GM12878 (cell line): ENCODE results near the gene CLDN5. TPM values are rescaled to one million over a fixed set of nuclear protein-coding genes. Genes with fewer than 3 reads are reported as not detected.

Experiments used
- CHD4 ChIP-seq: fragments of 200-600 bp; sonication (generic); IDR thresholded peaks from 2 replicates; pipeline ENCODE4 v1.6.1; 2016; ENCODE audit warnings: mild to moderate bottlenecking
- TCF7 ChIP-seq: IDR thresholded peaks from 2 replicates; pipeline ENCODE4 v1.6.1; 2014; ENCODE audit warnings: antibody characterized with exemption, borderline replicate concordance
- polyA plus RNA-seq, 11 experiments: library from polyadenylated mRNA; depleted of rRNA in 4 of 11; unstranded in 6 of 11; stranded (reverse) in 5 of 11; fragments of >200 nt; fragmentation: Nextera tagmentation in 4 of 11; fragmentation: Illumina TruSeq in 1 of 11; extraction: Ambion mirVana in 4 of 11; extraction: Trizol in 1 of 11; gene quantifications; 1 replicate in 1 of 11; 2 replicates in 10 of 11; pipeline versions ENCODE4 v1.2.1 to v1.2.3, GENCODE V29; 2011 to 2016; ENCODE audit warnings: inconsistent platforms in 2 of 11, missing spikeins in 2 of 11, low read depth in 1 of 11
- total RNA-seq, 4 experiments: library from RNA; depleted of rRNA in 3 of 4; stranded (reverse); fragments of >200 nt in 3 of 4; fragmentation: Illumina TruSeq in 1 of 4; extraction: Trizol in 1 of 4; gene quantifications; 2 replicates each; pipeline versions ENCODE4 v1.2.1 to v1.2.3, GENCODE V29; 2013 to 2021
- TF ChIP-seq, protein P1 (sequence below): fragments of 450-650 bp; IDR thresholded peaks from 2 replicates; pipeline ENCODE4 v1.6.1; 2017; ENCODE audit warnings: mild to moderate bottlenecking, moderate library complexity
- TF ChIP-seq, protein P2 (sequence below): fragments of 150-350 bp; IDR thresholded peaks from 2 replicates; pipeline ENCODE4 v1.6.1; 2014; ENCODE audit warnings: mild to moderate bottlenecking, low read depth, low read length
- TF ChIP-seq, protein P3 (sequence below): fragments of 450-650 bp; IDR thresholded peaks from 2 replicates; pipeline ENCODE4 v1.6.1; 2017; ENCODE audit warnings: borderline replicate concordance

The CLDN5 gene
- total and polyA plus RNA-seq, 10 of the 15 experiments (the other 5 are each of a cell fraction or from before 2014, with no cell fraction given) = 0.15 TPM; not detected in 9

DNA sequence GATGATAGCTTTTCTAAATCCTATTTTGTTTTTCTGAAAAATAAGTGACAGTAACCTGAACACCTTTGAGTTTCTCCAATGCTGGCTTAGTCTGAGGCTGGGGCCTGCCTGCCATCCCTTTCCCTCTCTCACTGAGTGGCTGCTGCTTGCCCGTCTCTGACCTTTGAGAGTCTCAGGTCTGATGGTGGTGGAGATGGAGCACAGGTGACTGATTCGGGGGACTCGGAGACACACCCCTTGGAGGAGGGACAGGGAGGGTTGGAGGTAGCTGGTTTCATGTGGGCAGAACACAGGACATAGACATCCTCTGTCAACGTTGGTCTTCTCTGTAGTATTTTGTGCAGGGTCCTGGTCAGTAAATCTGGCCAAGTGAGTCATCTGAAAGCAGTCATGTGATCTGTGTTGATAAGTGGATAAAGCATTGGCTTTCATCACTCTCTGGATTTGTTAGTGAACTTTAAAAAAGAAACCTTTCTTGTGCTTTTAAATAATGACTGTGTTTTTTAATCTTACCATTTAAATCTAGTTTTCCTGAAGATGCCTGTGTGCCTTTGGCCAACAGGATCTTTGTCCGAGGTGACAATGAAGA is 47.1 kb upstream of the CLDN5 start (continued):
- TF ChIP-seq, protein P1, sequence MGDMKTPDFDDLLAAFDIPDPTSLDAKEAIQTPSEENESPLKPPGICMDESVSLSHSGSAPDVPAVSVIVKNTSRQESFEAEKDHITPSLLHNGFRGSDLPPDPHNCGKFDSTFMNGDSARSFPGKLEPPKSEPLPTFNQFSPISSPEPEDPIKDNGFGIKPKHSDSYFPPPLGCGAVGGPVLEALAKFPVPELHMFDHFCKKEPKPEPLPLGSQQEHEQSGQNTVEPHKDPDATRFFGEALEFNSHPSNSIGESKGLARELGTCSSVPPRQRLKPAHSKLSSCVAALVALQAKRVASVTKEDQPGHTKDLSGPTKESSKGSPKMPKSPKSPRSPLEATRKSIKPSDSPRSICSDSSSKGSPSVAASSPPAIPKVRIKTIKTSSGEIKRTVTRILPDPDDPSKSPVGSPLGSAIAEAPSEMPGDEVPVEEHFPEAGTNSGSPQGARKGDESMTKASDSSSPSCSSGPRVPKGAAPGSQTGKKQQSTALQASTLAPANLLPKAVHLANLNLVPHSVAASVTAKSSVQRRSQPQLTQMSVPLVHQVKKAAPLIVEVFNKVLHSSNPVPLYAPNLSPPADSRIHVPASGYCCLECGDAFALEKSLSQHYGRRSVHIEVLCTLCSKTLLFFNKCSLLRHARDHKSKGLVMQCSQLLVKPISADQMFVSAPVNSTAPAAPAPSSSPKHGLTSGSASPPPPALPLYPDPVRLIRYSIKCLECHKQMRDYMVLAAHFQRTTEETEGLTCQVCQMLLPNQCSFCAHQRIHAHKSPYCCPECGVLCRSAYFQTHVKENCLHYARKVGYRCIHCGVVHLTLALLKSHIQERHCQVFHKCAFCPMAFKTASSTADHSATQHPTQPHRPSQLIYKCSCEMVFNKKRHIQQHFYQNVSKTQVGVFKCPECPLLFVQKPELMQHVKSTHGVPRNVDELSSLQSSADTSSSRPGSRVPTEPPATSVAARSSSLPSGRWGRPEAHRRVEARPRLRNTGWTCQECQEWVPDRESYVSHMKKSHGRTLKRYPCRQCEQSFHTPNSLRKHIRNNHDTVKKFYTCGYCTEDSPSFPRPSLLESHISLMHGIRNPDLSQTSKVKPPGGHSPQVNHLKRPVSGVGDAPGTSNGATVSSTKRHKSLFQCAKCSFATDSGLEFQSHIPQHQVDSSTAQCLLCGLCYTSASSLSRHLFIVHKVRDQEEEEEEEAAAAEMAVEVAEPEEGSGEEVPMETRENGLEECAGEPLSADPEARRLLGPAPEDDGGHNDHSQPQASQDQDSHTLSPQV = no peak
- no peak for TF ChIP-seq CHD4
- TF ChIP-seq, protein P2, sequence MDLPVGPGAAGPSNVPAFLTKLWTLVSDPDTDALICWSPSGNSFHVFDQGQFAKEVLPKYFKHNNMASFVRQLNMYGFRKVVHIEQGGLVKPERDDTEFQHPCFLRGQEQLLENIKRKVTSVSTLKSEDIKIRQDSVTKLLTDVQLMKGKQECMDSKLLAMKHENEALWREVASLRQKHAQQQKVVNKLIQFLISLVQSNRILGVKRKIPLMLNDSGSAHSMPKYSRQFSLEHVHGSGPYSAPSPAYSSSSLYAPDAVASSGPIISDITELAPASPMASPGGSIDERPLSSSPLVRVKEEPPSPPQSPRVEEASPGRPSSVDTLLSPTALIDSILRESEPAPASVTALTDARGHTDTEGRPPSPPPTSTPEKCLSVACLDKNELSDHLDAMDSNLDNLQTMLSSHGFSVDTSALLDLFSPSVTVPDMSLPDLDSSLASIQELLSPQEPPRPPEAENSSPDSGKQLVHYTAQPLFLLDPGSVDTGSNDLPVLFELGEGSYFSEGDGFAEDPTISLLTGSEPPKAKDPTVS = no peak
- no peak for TF ChIP-seq TCF7
- TF ChIP-seq, protein P3, sequence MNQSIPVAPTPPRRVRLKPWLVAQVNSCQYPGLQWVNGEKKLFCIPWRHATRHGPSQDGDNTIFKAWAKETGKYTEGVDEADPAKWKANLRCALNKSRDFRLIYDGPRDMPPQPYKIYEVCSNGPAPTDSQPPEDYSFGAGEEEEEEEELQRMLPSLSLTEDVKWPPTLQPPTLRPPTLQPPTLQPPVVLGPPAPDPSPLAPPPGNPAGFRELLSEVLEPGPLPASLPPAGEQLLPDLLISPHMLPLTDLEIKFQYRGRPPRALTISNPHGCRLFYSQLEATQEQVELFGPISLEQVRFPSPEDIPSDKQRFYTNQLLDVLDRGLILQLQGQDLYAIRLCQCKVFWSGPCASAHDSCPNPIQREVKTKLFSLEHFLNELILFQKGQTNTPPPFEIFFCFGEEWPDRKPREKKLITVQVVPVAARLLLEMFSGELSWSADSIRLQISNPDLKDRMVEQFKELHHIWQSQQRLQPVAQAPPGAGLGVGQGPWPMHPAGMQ = no peak
